ENCODE results near the gene KDR.

DNA sequence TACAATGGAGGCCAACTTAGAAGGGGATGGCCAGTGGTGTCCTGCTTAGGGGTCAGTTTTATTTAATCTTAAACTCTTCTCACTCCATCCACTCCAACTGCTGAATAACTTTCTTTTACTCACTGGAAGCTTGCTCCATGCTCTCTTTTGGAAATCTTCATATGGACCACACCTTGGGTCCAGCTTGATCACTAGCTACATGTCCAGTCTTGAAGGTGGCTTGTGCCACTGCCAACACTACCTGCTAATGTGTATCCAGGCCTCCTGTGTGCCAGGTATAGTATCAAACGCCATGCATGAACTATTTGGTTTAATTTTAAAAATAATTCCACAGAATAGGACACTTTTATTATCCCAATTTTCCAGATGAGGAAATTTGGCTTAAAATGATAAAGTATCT is 37.0 kb upstream of the KDR start:
- TF ChIP-seq, protein P1, sequence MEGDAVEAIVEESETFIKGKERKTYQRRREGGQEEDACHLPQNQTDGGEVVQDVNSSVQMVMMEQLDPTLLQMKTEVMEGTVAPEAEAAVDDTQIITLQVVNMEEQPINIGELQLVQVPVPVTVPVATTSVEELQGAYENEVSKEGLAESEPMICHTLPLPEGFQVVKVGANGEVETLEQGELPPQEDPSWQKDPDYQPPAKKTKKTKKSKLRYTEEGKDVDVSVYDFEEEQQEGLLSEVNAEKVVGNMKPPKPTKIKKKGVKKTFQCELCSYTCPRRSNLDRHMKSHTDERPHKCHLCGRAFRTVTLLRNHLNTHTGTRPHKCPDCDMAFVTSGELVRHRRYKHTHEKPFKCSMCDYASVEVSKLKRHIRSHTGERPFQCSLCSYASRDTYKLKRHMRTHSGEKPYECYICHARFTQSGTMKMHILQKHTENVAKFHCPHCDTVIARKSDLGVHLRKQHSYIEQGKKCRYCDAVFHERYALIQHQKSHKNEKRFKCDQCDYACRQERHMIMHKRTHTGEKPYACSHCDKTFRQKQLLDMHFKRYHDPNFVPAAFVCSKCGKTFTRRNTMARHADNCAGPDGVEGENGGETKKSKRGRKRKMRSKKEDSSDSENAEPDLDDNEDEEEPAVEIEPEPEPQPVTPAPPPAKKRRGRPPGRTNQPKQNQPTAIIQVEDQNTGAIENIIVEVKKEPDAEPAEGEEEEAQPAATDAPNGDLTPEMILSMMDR (IDR thresholded peaks at IDR 0.05) = no peak
- TF ChIP-seq POLR2A (IDR thresholded peaks at IDR 0.05) = no peak
- no peak for TF ChIP-seq POLR2AphosphoS5 (IDR thresholded peaks at IDR 0.05)
